ENCODE measurements around the gene BBX.

The BBX gene

GRCh38 chr3:107522510-107523288 lies at the start of gene BBX:
BBX (plus strand) TSS chr3:107522962; CDS start chr3:107710461, 187,499 bp downstream.
- DNase-seq, result peak; percentile 86

DNA sequence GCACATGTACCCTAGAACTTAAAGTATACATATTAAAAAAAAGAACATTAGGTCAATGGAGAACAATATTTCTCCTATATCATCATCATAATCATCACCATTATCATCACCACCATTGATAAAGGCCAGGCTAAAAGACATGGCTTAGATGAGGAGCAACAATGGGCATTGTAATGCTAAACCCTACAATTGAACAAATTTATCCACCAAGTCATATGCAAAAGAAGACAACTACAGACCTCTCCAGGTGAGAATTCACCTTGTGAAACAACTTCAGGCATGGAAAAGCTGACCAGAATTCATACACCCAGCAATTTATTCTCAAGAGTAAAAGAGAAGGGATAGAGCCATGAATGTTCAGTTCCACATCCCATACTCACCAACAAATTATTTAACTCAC lies 46.3 kb upstream of the BBX start:
- DNase-seq, result no peak

DNA sequence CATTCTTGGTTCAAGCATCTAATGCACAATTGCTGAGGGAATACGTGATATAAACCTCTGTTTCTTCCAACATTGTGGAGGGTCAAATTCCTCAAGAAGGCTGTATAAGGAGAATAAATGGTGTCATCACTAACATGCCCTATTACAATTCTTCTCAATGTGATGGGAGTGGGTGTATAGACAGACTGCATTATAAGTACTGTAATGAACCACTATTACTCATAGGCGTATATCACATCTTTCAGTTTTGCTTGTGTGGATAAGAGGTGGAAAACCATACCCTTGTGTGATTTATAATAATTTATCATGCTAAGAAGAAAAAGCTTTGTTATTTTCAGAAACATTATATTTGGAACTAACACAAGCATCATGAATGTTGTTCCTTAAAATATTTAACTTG lies 35.3 kb upstream of the BBX start:
- no peak for DNase-seq

GRCh38 chr3:107488942-107489341 lies 33.8 kb upstream of the BBX start:
- no peak for DNase-seq

- no peak for DNase-seq
These were observed 29.6 kb upstream of the BBX start for GRCh38 chr3:107493134-107493533.

DNA sequence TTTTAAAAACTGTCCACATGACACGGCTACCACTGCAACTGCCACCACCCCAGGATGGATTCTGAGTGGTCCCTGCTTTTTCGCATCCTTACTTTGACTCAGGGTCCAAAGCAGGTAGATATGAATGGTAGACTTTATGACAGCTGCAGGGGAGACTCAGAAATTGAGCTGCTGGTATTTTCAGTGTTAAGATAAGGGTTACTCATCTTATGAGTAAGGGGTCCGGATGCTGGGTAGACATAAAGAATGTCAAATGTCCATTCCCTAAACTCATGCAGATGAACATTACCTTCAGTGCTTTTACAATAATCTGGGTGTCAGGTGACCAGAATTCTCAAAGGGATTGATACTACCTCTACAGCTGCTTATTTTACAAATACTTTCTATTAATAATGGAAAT lies 25.9 kb upstream of the BBX start:
- no peak for DNase-seq

- DNase-seq, result no peak
These were observed 24.1 kb upstream of the BBX start for GRCh38 chr3:107498646-107499045.

- DNase-seq, result no peak
These were observed 16.3 kb upstream of the BBX start for GRCh38 chr3:107506458-107506857.

GRCh38 chr3:107508331-107508730 lies 14.4 kb upstream of the BBX start:
- no peak for DNase-seq

DNA sequence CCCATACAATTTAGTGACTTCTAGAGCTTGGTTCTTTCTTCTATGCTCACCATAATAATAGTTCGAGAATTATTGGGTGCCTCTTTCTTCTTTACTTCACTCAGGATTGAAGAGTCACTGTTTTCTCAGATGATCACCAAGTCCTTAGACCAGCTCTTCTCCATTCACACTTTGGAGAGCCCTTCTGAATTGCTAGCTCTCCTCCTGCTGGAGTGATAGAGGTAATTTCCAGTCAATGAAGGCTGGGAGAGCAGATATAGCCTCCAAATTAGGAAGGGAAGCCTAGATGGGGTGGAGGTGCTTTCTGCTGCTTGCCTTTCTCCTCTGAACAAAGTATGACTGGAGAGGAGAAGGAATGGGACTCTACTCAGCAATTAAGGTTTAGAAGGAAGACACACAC lies 10.7 kb upstream of the BBX start:
- DNase-seq, result no peak

DNA sequence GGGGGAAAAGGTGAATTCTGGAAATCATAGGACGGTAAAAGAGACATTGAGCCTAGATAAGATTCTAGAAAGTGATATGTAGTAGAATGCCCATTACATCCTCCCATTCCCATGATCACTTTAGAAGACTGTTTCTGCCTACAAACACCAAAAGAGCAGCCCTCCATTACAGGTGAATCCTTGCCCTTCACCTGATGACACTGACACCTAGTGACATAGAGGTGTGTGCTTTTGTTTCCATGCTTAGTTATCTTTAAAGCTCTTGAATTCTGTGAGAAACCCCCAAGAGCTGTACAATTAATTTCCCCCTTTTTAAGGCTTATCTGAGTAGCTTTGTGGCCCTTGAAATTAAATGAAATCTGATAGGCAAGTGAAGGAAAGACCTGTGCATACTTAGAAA lies 8.3 kb upstream of the BBX start:
- DNase-seq, result no peak

DNA sequence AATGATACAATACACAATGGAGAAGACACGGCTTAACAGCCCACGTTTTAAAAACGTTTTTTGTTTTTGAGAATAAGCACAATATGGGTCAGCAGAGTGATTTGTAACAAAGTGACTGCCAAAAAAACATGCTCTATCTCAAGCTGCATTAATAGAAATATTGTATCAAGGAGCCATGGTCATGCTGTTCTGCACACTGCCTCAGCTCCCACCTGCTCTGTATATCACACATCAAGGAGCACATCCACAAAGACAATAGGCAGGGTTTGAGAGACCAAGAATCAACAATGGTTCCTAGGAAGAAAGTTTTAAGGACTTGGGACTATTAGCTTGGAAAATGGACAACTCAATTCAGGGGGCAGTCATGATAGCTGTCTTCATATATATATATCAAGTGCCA lies 6.3 kb upstream of the BBX start:
- DNase-seq, result no peak

GRCh38 chr3:107520535-107520934 lies 2.2 kb upstream of the BBX start:
- DNase-seq, result no peak

DNA sequence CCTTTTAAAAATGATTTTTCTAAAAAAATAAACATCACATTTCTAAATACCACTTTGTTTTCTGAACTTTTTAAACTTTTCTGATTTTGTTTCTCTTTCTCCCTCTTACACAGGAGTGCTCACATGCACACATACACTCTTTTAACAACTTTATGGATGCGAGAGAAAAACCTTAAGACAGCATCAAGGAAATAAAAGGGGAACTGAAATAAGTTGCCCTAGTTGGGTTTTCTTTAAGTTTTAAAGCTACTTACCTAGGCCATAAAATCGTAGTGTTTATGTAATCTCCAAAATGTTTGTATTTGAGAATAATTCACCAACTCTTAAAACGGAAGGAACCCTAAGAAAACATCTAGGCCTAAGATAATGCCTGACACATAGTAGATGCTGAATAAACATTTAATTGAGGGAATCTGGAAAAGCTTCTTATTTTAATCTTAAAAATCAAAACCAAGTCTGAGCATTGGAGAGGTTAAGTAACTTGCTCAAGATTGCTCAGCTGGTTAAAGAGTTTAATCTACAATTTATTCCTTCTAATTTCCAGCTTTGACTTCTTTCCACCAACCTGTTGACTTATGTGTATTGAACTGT lies 1.2 kb upstream of the BBX start:
- DNase-seq, result no peak

DNA sequence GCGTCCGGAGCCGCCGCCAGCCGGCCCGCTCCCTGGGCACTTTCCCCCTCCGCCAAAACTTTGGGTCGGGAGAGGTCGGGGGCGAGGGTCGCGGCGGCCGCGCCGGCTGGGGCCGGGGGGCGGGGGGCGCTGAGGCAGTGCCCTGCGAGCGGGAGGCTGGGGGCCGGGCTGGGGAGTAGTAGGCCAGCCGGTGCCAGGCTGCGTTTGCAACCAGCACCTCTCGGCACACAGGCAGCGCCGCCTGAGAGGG lies 452 bp downstream of the BBX start:
- no peak for DNase-seq

DNA sequence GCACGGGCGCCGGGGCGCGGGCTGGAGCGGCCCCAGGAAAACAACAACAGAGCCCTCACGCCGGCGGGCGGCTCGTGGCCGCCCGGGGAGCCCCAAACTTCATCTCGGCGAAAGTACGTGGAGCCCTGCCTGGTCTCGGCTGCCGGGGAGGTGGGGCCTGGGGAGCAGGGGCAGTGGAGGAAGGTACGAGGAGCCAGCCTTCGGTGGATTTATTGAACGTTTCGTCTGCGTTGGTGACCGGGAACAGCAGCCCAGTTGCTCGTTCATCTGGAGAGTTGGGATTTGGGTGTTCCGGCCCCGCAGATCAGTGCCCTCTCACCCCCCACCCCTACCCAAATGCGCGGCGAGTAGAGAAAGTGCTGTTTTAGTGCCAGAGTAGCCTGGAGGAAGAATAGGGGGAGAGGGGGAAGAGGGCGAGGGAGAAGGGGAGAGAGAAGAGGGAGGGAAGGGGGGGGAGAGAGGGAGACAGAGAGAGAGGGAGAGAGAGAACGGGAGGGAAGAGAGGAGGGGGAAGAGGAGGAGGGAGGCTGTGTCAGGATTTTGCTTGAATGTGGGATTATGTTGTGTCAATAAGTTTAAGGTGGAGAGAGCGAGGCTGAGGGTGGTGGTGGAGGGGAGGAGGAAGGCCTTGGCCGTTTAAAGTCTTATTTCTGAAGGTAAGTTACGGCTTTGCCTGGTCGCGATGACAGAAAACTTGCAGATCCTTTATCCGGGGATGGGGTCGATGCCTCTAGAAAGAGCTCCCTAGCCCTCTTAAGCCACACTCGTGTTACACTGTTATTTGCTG lies 970 bp downstream of the BBX start:
- DNase-seq, result peak; percentile 67

DNA sequence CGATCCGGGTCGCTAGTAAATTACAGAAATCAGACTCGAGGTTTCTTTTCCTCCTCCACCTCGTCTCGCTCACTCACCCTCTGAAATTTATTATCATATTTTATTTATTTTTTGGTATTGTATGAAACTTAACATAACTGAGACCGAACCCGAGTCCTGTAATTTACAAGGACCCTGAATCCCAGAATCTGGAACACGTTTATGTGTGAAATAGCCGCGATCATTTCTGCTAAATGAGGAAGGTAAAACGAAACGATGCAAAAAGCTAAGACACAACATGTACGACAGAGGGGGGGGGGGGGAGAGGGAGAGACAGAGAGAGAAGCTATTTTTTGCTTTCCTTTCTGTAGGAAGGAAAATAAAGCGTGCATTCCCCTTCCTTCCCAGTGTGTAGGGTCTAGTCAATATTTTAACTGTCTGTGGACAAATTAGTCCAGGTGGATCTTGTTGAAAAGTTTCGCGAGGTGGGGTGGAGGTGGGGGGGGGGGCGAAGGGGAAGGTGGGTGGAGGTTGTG lies 1.6 kb downstream of the BBX start:
- no peak for DNase-seq

- DNase-seq, result no peak
These were observed 2.3 kb downstream of the BBX start for GRCh38 chr3:107524841-107525643.

DNA sequence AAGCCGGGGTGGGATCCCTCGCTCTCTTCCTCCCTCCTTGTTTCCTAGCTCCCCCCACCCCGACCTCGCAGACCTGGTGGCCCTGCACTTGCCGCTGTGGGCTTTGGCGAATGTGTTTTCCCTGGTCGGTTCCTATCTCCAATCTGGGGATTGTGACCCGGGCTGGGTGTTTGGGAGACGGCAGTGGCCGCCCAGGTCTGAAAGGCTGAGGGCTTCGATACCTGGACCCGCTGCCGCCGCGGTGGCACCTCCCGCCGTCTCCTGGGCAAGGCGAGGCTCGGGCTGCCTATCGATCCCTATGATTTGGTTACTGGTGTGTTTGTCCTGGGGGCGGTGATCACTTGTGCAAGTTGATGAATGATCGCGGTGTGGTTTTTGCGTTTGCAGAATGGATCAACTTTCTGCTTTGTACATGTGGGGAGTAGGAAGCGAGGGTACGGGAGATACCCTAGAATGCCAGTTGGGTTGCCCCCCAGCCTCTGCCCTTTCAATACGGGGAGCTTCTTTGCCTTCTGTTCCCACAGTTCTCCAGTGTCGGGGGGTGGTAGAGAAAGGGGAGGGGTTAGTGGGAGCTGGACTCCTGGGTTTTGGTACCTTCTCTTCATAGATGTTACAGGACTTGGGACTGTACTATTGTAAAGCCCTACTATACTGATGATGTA lies 3.0 kb downstream of the BBX start:
- DNase-seq, result peak; percentile 37

- DNase-seq, result no peak
These were observed 9.2 kb downstream of the BBX start for GRCh38 chr3:107531917-107532469.

- DNase-seq, result no peak
These were observed 18.1 kb downstream of the BBX start for GRCh38 chr3:107540857-107541256.

- DNase-seq, result no peak
These were observed 19.9 kb downstream of the BBX start for GRCh38 chr3:107542665-107543064.

All from NCI-H526 treated with DMSO at 0.1 percent for 48 hours (cell line).